OCI-LY7 (cell line): ENCODE data around the gene PML. TPM values are rescaled to one million over a fixed set of nuclear protein-coding genes. Genes with fewer than 3 reads are reported as not detected.

ENCODE experiments used
- BruUV-seq: library from RNA; stranded (reverse); fragments of 400-500 nt; replicated peaks from 2 replicates; lab custom pipeline; 2021; lab: Mats Ljungman, UMichigan
- CTCF ChIA-PET: fragments of 300-600 bp; sonication (Branson Sonifier 250); formaldehyde crosslinking; loops from one replicate; lab custom pipeline; 2022; ENCODE audit warnings: antibody characterized with exemption; ENCODE audit not compliant: unreplicated experiment; lab: Charles Lee
- POLR2A ChIA-PET: fragments of 300-600 bp; sonication (Branson Sonifier 250); formaldehyde crosslinking; loops from one replicate; lab custom pipeline; 2022; ENCODE audit warnings: antibody characterized with exemption; lab: Charles Lee
- DNase-seq: peaks from one replicate; pipeline ENCODE4 v3.0.0-alpha.2; 2015; ENCODE audit warnings: low spot score
- H2AFZ ChIP-seq: fragments of 200-600 bp; sonication (generic), shearing (Covaris generic); 2 replicates; pipeline ENCODE4 v1.6.1; 2014; ENCODE audit warnings: mild to moderate bottlenecking, antibody characterized with exemption, low read length, moderate library complexity
- H3K27ac ChIP-seq: fragments of 200-600 bp; sonication (generic); 2 replicates; pipeline ENCODE4 v1.5.1; 2014; ENCODE audit warnings: mixed run types, low read depth, mild to moderate bottlenecking, moderate library complexity, low read length, inconsistent platforms; ENCODE audit not compliant: poor library complexity, severe bottlenecking
- H3K36me3 ChIP-seq: fragments of 200-600 bp; sonication (generic); 2 replicates; pipeline ENCODE4 v1.6.1; 2014; ENCODE audit warnings: mild to moderate bottlenecking, antibody characterized with exemption, low read length, moderate library complexity, mixed read lengths; ENCODE audit not compliant: insufficient read depth
- H3K4me1 ChIP-seq: fragments of 200-600 bp; sonication (generic); 2 replicates; pipeline ENCODE4 v1.5.1; 2014; ENCODE audit warnings: mild to moderate bottlenecking, low read length; ENCODE audit not compliant: insufficient read depth, poor library complexity, severe bottlenecking
- H3K4me2 ChIP-seq: fragments of 200-600 bp; sonication (generic); 2 replicates; pipeline ENCODE4 v1.6.1; 2014; ENCODE audit warnings: mild to moderate bottlenecking, low read length
- H3K4me3 ChIP-seq: fragments of 200-600 bp; sonication (generic); 2 replicates; pipeline ENCODE4 v1.5.1; 2014; ENCODE audit warnings: mild to moderate bottlenecking, low read depth, low read length; ENCODE audit not compliant: poor library complexity, severe bottlenecking
- H3K79me2 ChIP-seq: fragments of 200-600 bp; sonication (generic); 2 replicates; pipeline ENCODE4 v1.6.1; 2016; ENCODE audit warnings: low read depth, mild to moderate bottlenecking, low read length, moderate library complexity, mixed read lengths; ENCODE audit not compliant: insufficient read depth
- H3K9me2 ChIP-seq: fragments of 200-600 bp; sonication (generic); 2 replicates; pipeline ENCODE4 v1.6.1; 2016; ENCODE audit warnings: mild to moderate bottlenecking, low read length, mixed read lengths; ENCODE audit not compliant: insufficient read depth
- H3K9me3 ChIP-seq: fragments of 200-600 bp; sonication (generic); 2 replicates; pipeline ENCODE4 v1.6.1; 2014; ENCODE audit warnings: mild to moderate bottlenecking, mixed run types, low read length, mixed read lengths
- H4K20me1 ChIP-seq: fragments of 200-600 bp; sonication (generic); 2 replicates; pipeline ENCODE4 v1.6.1; 2014; ENCODE audit warnings: mild to moderate bottlenecking, antibody characterized with exemption, low read length, moderate library complexity, mixed read lengths; ENCODE audit not compliant: insufficient read depth
- CTCF ChIP-seq: fragments of 200-600 bp; sonication (generic); conservative IDR thresholded peaks from 2 replicates; pipeline ENCODE4 v1.5.1; 2014; ENCODE audit warnings: mild to moderate bottlenecking, antibody characterized with exemption, low read length, moderate library complexity, mixed read lengths
- EZH2phosphoT487 ChIP-seq: fragments of 200-600 bp; sonication (generic); IDR thresholded peaks from 2 replicates; pipeline ENCODE4 v1.6.1; 2018; ENCODE audit warnings: low read depth, borderline replicate concordance, mild to moderate bottlenecking, mixed run types, antibody characterized with exemption, low read length, moderate library complexity, mixed read lengths
- intact Hi-C: fragments of 100-400 bp; cut with micrococcal nuclease; formaldehyde crosslinking; loops from one replicate; pipeline ENCODE4 v1.10.0; 2022; ENCODE audit not compliant: unreplicated experiment
- total RNA-seq, 2 experiments: library from RNA; depleted of rRNA in 1 of 2; stranded (reverse); fragments of >200 nt in 1 of 2; shearing (Covaris generic) in 1 of 2; gene quantifications; 2 replicates each; pipeline ENCODE4 v1.2.3, GENCODE V29; 2014 to 2022

Gene PML
- total RNA-seq, 2 experiments from 2014 or later = 16.9 to 26.1 TPM

- no TSS peak for BruUV-seq
- H3K4me1 ChIP-seq = peaks cover 3% of the 10 kb centered on the region
- H3K27ac ChIP-seq = no peak overlapping the region
- TF ChIP-seq EZH2phosphoT487 (no peak), CTCF (no peak)
- CTCF ChIA-PET = no interaction called here
- H3K4me3 ChIP-seq = no peak overlapping the region
- no peak overlapping the region for H3K4me2 ChIP-seq
- no peaks in the 10 kb centered on the region for H3K36me3 ChIP-seq
- no peaks in the 10 kb centered on the region for H3K9me3 ChIP-seq
- DNase-seq = no peak
- POLR2A ChIA-PET = no interaction called here
- no peaks in the 10 kb centered on the region; the same call in 1 of the 2 replicates for H4K20me1 ChIP-seq
- H2AFZ ChIP-seq = no peak overlapping the region
- intact Hi-C loops = no loop called here
- no peaks in the 10 kb centered on the region for H3K79me2 ChIP-seq
- H3K9me2 ChIP-seq = no peaks in the 10 kb centered on the region
Observed at GRCh38 chr15:73978896-73979295, 15.6 kb upstream of the PML start.

- H3K9me3 ChIP-seq = no peaks in the 10 kb centered on the region
- no peak overlapping the region for H3K4me3 ChIP-seq
- H4K20me1 ChIP-seq = no peaks in the 10 kb centered on the region; the same call in 1 of the 2 replicates
- H3K36me3 ChIP-seq = no peaks in the 10 kb centered on the region
- intact Hi-C loops = no loop called here
- peaks cover 3% of the 10 kb centered on the region for H3K4me1 ChIP-seq
- H3K27ac ChIP-seq = no peak overlapping the region
- no peak overlapping the region for H2AFZ ChIP-seq
- H3K9me2 ChIP-seq = no peaks in the 10 kb centered on the region
- no peak for DNase-seq
- no peaks in the 10 kb centered on the region for H3K79me2 ChIP-seq
- POLR2A ChIA-PET = no interaction called here
- no TSS peak for BruUV-seq
- CTCF ChIA-PET = no interaction called here
- no peak for TF ChIP-seq CTCF
- no peak for TF ChIP-seq EZH2phosphoT487
- no peak overlapping the region for H3K4me2 ChIP-seq
Observed at GRCh38 chr15:73979636-73980035, 14.9 kb upstream of the PML start.

GRCh38 chr15:73981761-73982221 is 12.7 kb upstream of the PML start:
- H3K4me3 ChIP-seq = no peak overlapping the region
- no peak for DNase-seq
- peaks cover 3% of the 10 kb centered on the region for H3K4me1 ChIP-seq
- CTCF ChIA-PET = no interaction called here
- H3K79me2 ChIP-seq = no peaks in the 10 kb centered on the region
- no peak overlapping the region for H2AFZ ChIP-seq
- H3K36me3 ChIP-seq = no peaks in the 10 kb centered on the region
- no TSS peak for BruUV-seq
- intact Hi-C loops = no loop called here
- H4K20me1 ChIP-seq = no peaks in the 10 kb centered on the region; the same call in 1 of the 2 replicates
- TF ChIP-seq EZH2phosphoT487 = no peak
- TF ChIP-seq CTCF = no peak
- no peaks in the 10 kb centered on the region for H3K9me3 ChIP-seq
- POLR2A ChIA-PET = no interaction called here
- no peak overlapping the region for H3K4me2 ChIP-seq
- no peaks in the 10 kb centered on the region for H3K9me2 ChIP-seq
- no peak overlapping the region for H3K27ac ChIP-seq
